H1 (cell line): Measurements from ENCODE around the gene TMED9. TPM values are rescaled to one million over a fixed set of nuclear protein-coding genes. Genes with fewer than 3 reads are reported as not detected.

Source experiments
- CTCF ChIA-PET: fragments of 300-600 bp; sonication (Branson Sonifier 250); formaldehyde crosslinking; loops from one replicate; lab custom pipeline; 2021; ENCODE audit not compliant: partially characterized antibody; lab: Charles Lee
- POLR2A ChIA-PET: fragments of 300-600 bp; sonication (Branson Sonifier 250); formaldehyde crosslinking; loops from one replicate; lab custom pipeline; 2021; ENCODE audit warnings: inconsistent platforms; ENCODE audit not compliant: partially characterized antibody; lab: Charles Lee
- DNase-seq, 2 experiments: peaks; one replicate each; pipeline versions ENCODE4 v3.0.0 to v3.0.0-alpha.2; 2010 to 2022; ENCODE audit warnings: low spot score in 2 of 2, low read depth in 1 of 2, mixed read lengths in 1 of 2
- FAIRE-seq: peaks from 2 replicates; lab custom pipeline; 2011; peaks lifted over from hg19 to GRCh38; lab: Jason Lieb, UNC
- H2AFZ ChIP-seq: 2 replicates; pipeline ENCODE4 v1.8.1; 2012; ENCODE audit warnings: low read length, inconsistent platforms
- H2AK5ac ChIP-seq: 2 replicates; pipeline ENCODE4 v1.6.1; 2013; ENCODE audit warnings: low read depth, low read length
- H2BK120ac ChIP-seq: replicated peaks from 2 replicates; pipeline ENCODE3; 2013; ENCODE audit warnings: low read depth, low read length, inconsistent platforms
- H2BK12ac ChIP-seq: 2 replicates; pipeline ENCODE4 v1.6.1; 2013; ENCODE audit warnings: low read depth, low read length
- H2BK15ac ChIP-seq: 2 replicates; pipeline ENCODE4 v1.6.1; 2013; ENCODE audit warnings: low read length
- H2BK20ac ChIP-seq: 2 replicates; pipeline ENCODE4 v1.6.1; 2013; ENCODE audit warnings: low read length
- H2BK5ac ChIP-seq: 2 replicates; pipeline ENCODE4 v1.6.1; 2013; ENCODE audit warnings: low read depth, low read length
- H3K14ac ChIP-seq: 2 replicates; pipeline ENCODE4 v1.6.1; 2013; ENCODE audit warnings: inconsistent platforms; ENCODE audit not compliant: insufficient read length
- H3K18ac ChIP-seq: 2 replicates; pipeline ENCODE4 v1.6.1; 2013; ENCODE audit warnings: low read length; ENCODE audit errors: extremely low read depth
- H3K23ac ChIP-seq: 2 replicates; pipeline ENCODE4 v1.6.1; 2013; ENCODE audit warnings: inconsistent platforms; ENCODE audit not compliant: insufficient read length
- H3K23me2 ChIP-seq: 2 replicates; pipeline ENCODE4 v1.6.1; 2013; ENCODE audit warnings: low read depth, low read length
- H3K27ac ChIP-seq: 2 replicates; pipeline ENCODE4 v1.6.1; 2011; ENCODE audit warnings: low read depth, low read length, inconsistent platforms
- H3K27me3 ChIP-seq, 4 experiments: replicated peaks in 1 of 4; 1 replicate in 1 of 4; 2 replicates in 3 of 4; pipeline versions ENCODE4 v1.6.1 to v1.8.1; 2011 to 2013; ENCODE audit warnings: low read length in 3 of 4, mild to moderate bottlenecking in 3 of 4, inconsistent platforms in 2 of 4, mixed read lengths in 2 of 4, moderate library complexity in 1 of 4; ENCODE audit not compliant: control insufficient read depth in 3 of 4, insufficient read depth in 3 of 4; ENCODE audit errors: extremely low read depth in 1 of 4
- H3K36me3 ChIP-seq, 4 experiments: 2 replicates each; pipeline versions ENCODE4 v1.6.1 to v1.8.1; 2011 to 2013; ENCODE audit warnings: mild to moderate bottlenecking in 4 of 4, low read length in 3 of 4, moderate library complexity in 2 of 4, control low read depth in 1 of 4, inconsistent platforms in 1 of 4; ENCODE audit not compliant: insufficient read depth in 4 of 4, control insufficient read depth in 2 of 4
- H3K4ac ChIP-seq: replicated peaks from 2 replicates; pipeline ENCODE3; 2013; ENCODE audit warnings: low read length, low read depth, mixed read lengths, inconsistent platforms; ENCODE audit not compliant: insufficient read length
- H3K4me1 ChIP-seq, 4 experiments: replicated peaks in 1 of 4; 1 replicate in 1 of 4; 2 replicates in 3 of 4; pipeline versions ENCODE4 v1.6.1 to v1.8.1; 2011 to 2013; ENCODE audit warnings: low read length in 3 of 4, inconsistent platforms in 2 of 4, mixed read lengths in 1 of 4; ENCODE audit not compliant: insufficient read depth in 4 of 4, control insufficient read depth in 3 of 4
- H3K4me2 ChIP-seq, 2 experiments: 2 replicates each; pipeline versions ENCODE4 v1.6.1 to v1.8.1; 2011 to 2013; ENCODE audit warnings: low read depth in 2 of 2, low read length in 2 of 2, control low read depth in 1 of 2, inconsistent platforms in 1 of 2, mild to moderate bottlenecking in 1 of 2; ENCODE audit not compliant: insufficient read depth in 1 of 2
- H3K4me3 ChIP-seq, 4 experiments: fragments of 200-600, 300-600 bp in 1 of 4; sonication (generic), shearing (Covaris generic), sonication (Bioruptor Twin) in 1 of 4; 2 replicates each; pipeline versions ENCODE4 v1.5.1 to v1.8.1; 2011 to 2016; ENCODE audit warnings: low read length in 4 of 4, low read depth in 3 of 4, control low read depth in 2 of 4, inconsistent platforms in 2 of 4, mild to moderate bottlenecking in 2 of 4, mixed read lengths in 1 of 4, moderate library complexity in 1 of 4; ENCODE audit not compliant: insufficient read depth in 2 of 4; ENCODE audit errors: extremely low read depth in 1 of 4
- H3K56ac ChIP-seq: replicated peaks from 2 replicates; pipeline ENCODE3; 2013; ENCODE audit warnings: low read depth, mild to moderate bottlenecking, mixed read lengths, low read length, inconsistent platforms; ENCODE audit not compliant: insufficient read length
- H3K79me1 ChIP-seq: 2 replicates; pipeline ENCODE4 v1.6.1; 2013; ENCODE audit warnings: low read depth, low read length, control low read depth
- H3K79me2 ChIP-seq, 2 experiments: 2 replicates each; pipeline versions ENCODE4 v1.6.1 to v1.8.1; 2012 to 2013; ENCODE audit warnings: low read length in 2 of 2, mild to moderate bottlenecking in 2 of 2, inconsistent platforms in 1 of 2; ENCODE audit not compliant: insufficient read depth in 2 of 2, control insufficient read depth in 1 of 2
- H3K9ac ChIP-seq, 4 experiments: replicated peaks in 1 of 4; 1 replicate in 1 of 4; 2 replicates in 3 of 4; pipeline versions ENCODE4 v1.6.1 to v1.8.1; 2011 to 2013; ENCODE audit warnings: low read depth in 3 of 4, low read length in 3 of 4, control low read depth in 2 of 4, mild to moderate bottlenecking in 2 of 4, moderate library complexity in 2 of 4, inconsistent platforms in 1 of 4; ENCODE audit errors: extremely low read depth in 1 of 4
- H3K9me3 ChIP-seq, 2 experiments: 2 replicates each; pipeline versions ENCODE4 v1.6.1 to v1.8.1; 2012 to 2013; ENCODE audit warnings: mild to moderate bottlenecking in 2 of 2, moderate library complexity in 2 of 2, control low read depth in 1 of 2, inconsistent platforms in 1 of 2, low read depth in 1 of 2, low read length in 1 of 2, mixed read lengths in 1 of 2; ENCODE audit not compliant: insufficient read depth in 2 of 2
- H4K20me1 ChIP-seq, 2 experiments: replicated peaks in 1 of 2; 2 replicates each; pipeline versions ENCODE3 to v1.8.1; 2011 to 2013; ENCODE audit warnings: inconsistent platforms in 2 of 2, low read length in 2 of 2, mild to moderate bottlenecking in 1 of 2; ENCODE audit not compliant: insufficient read depth in 2 of 2, control insufficient read depth in 1 of 2
- H4K5ac ChIP-seq: 2 replicates; pipeline ENCODE4 v1.6.1; 2013; ENCODE audit warnings: low read length, low read depth, mixed read lengths, inconsistent platforms; ENCODE audit not compliant: insufficient read length
- H4K8ac ChIP-seq: 2 replicates; pipeline ENCODE4 v1.8.0; 2013; ENCODE audit warnings: mild to moderate bottlenecking, moderate library complexity, low read length, inconsistent platforms; ENCODE audit not compliant: insufficient read depth; ENCODE audit errors: extremely low read depth
- H4K91ac ChIP-seq: replicated peaks from 2 replicates; pipeline ENCODE3; 2013; ENCODE audit warnings: low read length, mixed read lengths, inconsistent platforms; ENCODE audit not compliant: insufficient read length
- BACH1 ChIP-seq: IDR thresholded peaks from 2 replicates; pipeline ENCODE4 v1.6.1; 2012; ENCODE audit warnings: low read length, improper control_type of control experiment
- CBX5 ChIP-seq: fragments of 300-800, 300-1000 bp; sonication (generic); IDR thresholded peaks from 2 replicates; pipeline ENCODE4 v1.7.1; 2016; ENCODE audit warnings: antibody characterized with exemption, low read length, low read depth
- CREB1 ChIP-seq: IDR thresholded peaks from 2 replicates; pipeline ENCODE4 v1.6.1; 2012; ENCODE audit warnings: inconsistent platforms
- HDAC6 ChIP-seq: IDR thresholded peaks from one replicate; pipeline ENCODE4 v1.7.1; 2012; ENCODE audit warnings: low read depth, mild to moderate bottlenecking, inconsistent platforms, low read length, moderate library complexity
- KDM4A ChIP-seq: IDR thresholded peaks from one replicate; pipeline ENCODE4 v1.7.1; 2012; ENCODE audit warnings: low read depth, mild to moderate bottlenecking, moderate library complexity, low read length, inconsistent platforms; ENCODE audit not compliant: severe bottlenecking
- MAFK ChIP-seq: IDR thresholded peaks from 2 replicates; pipeline ENCODE4 v1.6.1; 2012; ENCODE audit warnings: low read depth, mild to moderate bottlenecking, improper control_type of control experiment, low read length
- RFX5 ChIP-seq: IDR thresholded peaks from 2 replicates; pipeline ENCODE4 v1.6.1; 2011; ENCODE audit warnings: low read depth, low read length, improper control_type of control experiment, borderline replicate concordance
- YY1 ChIP-seq: IDR thresholded peaks from 2 replicates; pipeline ENCODE4 v1.6.1; 2011; ENCODE audit warnings: low read depth, mild to moderate bottlenecking, low read length
- WGBS, 2 experiments: shearing (Covaris generic) in 1 of 2; methylation state at CpG; one replicate each; pipeline versions ENCODE4 v1.1.6 to v1.1.7; 2013 to 2015; ENCODE audit warnings: low lambda C conversion rate in 2 of 2, mixed read lengths in 2 of 2, inconsistent platforms in 1 of 2, low coverage in 1 of 2, missing lambda C conversion rate in 1 of 2; ENCODE audit not compliant: insufficient replicate concordance in 2 of 2, insufficient coverage in 1 of 2, insufficient read length in 1 of 2; ENCODE audit errors: extremely low coverage in 1 of 2, missing lambda C conversion rate in 1 of 2; 5-methylcytosine and 5-hydroxymethylcytosine counted together
- polyA plus RNA-seq, 7 experiments: library from polyadenylated mRNA; depleted of rRNA in 3 of 7; stranded (reverse) in 5 of 7; unstranded in 2 of 7; fragments of >200 nt in 5 of 7; fragments of 200-250 nt in 2 of 7; gene quantifications; 1 replicate in 5 of 7; 2 replicates in 1 of 7; 4 replicates in 1 of 7; pipeline versions ENCODE4 v1.2.1 to v1.2.3, GENCODE V29; 2011 to 2013; ENCODE audit warnings: missing spikeins in 2 of 7, mixed read lengths in 2 of 7
- total RNA-seq: library from RNA; stranded (reverse); fragmentation: NEBNext Ultra II Directional; extraction: Animal tissue kit (Norgen Biotek cat#: 25700); gene quantifications from 2 replicates; pipeline ENCODE4 v1.2.1, GENCODE V29; 2021
- TF ChIP-seq, protein P1 (sequence below): IDR thresholded peaks from 2 replicates; pipeline ENCODE4 v1.6.1; 2012; ENCODE audit warnings: inconsistent platforms
- TF ChIP-seq, protein P2 (sequence below), 3 experiments: IDR thresholded peaks; 1 replicate in 2 of 3; 2 replicates in 1 of 3; pipeline versions ENCODE4 v1.5.1 to v1.6.1; 2011; ENCODE audit warnings: low read length in 3 of 3, mild to moderate bottlenecking in 3 of 3, inconsistent platforms in 2 of 3, low read depth in 1 of 3, moderate library complexity in 1 of 3; ENCODE audit not compliant: insufficient read depth in 1 of 3; ENCODE audit errors: control extremely low read depth in 1 of 3

The TMED9 gene
- total and polyA plus RNA-seq, 2 of the 8 experiments (the other 6 are each of a cell fraction or from before 2014, with no cell fraction given), result 130 to 160 TPM

DNA sequence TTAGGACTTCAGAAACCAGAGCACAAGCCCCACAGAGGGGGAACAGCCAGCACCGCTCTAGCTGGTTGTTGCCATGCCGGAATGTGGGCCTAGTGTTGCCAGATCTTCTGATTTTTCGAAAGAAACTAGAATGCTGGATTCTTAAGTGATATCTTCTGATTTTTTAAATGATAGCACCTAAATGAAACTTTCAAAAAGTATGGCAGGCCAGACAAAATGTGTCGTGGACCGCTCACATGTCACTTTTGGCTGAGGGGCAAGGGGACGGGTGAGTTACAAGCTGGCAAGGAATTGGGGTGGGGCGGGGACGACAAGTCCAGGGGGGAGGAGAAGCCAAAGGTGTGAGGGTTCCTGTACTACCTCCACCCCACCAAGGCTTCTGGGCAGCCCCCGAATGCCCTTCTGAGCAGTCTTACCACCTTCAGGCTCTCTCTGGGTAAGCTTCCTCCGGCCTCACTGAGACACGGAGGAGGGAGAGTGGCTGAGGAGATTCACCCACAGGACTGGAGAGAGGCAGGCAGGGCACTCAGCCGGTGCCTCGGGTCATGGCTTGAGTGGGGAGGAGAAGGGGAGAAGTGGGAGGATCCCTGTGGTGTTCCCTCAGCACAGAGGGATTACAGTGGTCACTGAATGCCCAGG lies 18.2 kb downstream of the TMED9 start:
- POLR2A ChIA-PET, result interaction anchor here (1.3 to 8.5 kb wide), 3 partner anchors 10 to 18 kb away, joined by 5 to 72 read pairs (median 13); partner anchors contain the start of genes B4GALT7 and TMED9
- Histone ChIP-seq H4K5ac (no peak overlapping the region), H3K23ac (no peak overlapping the region), H4K20me1 (peaks cover 0 to 4% of the 10 kb centered on the region in 2 experiments), H2BK120ac (no peak overlapping the region), H2BK20ac (no peak overlapping the region), H3K4me1 (peaks cover 0 to 17% (median 10%) of the 10 kb centered on the region in 4 experiments; a peak in 5 of 7 replicates), H3K4ac (no peak overlapping the region), H3K4me2 (no peak overlapping the region), H3K27ac (no peak overlapping the region), H3K23me2 (no peaks in the 10 kb centered on the region), H2BK15ac (no peak overlapping the region), H3K79me2 (no peaks in the 10 kb centered on the region), H3K9me3 (no peaks in the 10 kb centered on the region), H2AFZ (no peak overlapping the region), H2BK12ac (no peak overlapping the region), H3K27me3 (no peaks in the 10 kb centered on the region), H3K9ac (no peak overlapping the region), H2AK5ac (no peak overlapping the region), H3K36me3 (peaks cover 0 to 7% (median 0%) of the 10 kb centered on the region in 4 experiments; a peak in 2 of 8 replicates), H2BK5ac (no peak overlapping the region), H4K91ac (no peak overlapping the region), H3K79me1 (no peaks in the 10 kb centered on the region), H4K8ac (no peak overlapping the region), H3K56ac (no peak overlapping the region), H3K4me3 (no peak overlapping the region), H3K18ac (no peak overlapping the region), H3K14ac (no peak overlapping the region)
- WGBS, 2 experiments, result 81% methylated on average over 10 of the region's 13 CpGs; no CpG with 5 or more reads in 1 of the 2 experiments
- no peak for DNase-seq
- CTCF ChIA-PET, result interaction anchor here (1.0 kb wide), 1 partner anchor 11 kb away, joined by 3 read pairs; the partner anchor contains the start of gene B4GALT7
- FAIRE-seq, result no peak
- TF ChIP-seq CBX5, result no peak
- no peak for TF ChIP-seq CREB1
- no peak for TF ChIP-seq KDM4A
- TF ChIP-seq BACH1, result no peak
- no peak for TF ChIP-seq MAFK
- no peak for TF ChIP-seq HDAC6
- TF ChIP-seq, protein P1, sequence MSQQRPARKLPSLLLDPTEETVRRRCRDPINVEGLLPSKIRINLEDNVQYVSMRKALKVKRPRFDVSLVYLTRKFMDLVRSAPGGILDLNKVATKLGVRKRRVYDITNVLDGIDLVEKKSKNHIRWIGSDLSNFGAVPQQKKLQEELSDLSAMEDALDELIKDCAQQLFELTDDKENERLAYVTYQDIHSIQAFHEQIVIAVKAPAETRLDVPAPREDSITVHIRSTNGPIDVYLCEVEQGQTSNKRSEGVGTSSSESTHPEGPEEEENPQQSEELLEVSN, result no peak
- TF ChIP-seq YY1, result no peak
- TF ChIP-seq RFX5, result no peak
- TF ChIP-seq, protein P2, sequence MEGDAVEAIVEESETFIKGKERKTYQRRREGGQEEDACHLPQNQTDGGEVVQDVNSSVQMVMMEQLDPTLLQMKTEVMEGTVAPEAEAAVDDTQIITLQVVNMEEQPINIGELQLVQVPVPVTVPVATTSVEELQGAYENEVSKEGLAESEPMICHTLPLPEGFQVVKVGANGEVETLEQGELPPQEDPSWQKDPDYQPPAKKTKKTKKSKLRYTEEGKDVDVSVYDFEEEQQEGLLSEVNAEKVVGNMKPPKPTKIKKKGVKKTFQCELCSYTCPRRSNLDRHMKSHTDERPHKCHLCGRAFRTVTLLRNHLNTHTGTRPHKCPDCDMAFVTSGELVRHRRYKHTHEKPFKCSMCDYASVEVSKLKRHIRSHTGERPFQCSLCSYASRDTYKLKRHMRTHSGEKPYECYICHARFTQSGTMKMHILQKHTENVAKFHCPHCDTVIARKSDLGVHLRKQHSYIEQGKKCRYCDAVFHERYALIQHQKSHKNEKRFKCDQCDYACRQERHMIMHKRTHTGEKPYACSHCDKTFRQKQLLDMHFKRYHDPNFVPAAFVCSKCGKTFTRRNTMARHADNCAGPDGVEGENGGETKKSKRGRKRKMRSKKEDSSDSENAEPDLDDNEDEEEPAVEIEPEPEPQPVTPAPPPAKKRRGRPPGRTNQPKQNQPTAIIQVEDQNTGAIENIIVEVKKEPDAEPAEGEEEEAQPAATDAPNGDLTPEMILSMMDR (IDR thresholded peaks at IDR 0.05; ENCODE audit: control extremely low read depth in 1 of 3, insufficient read depth in 1 of 3, low read depth in 1 of 3, low read length in 3 of 3), result no peak
